A673 (cell line): ENCODE results near the gene PHKB. TPM values are rescaled to one million over a fixed set of nuclear protein-coding genes. Genes with fewer than 3 reads are reported as not detected.

Source experiments
- BruUV-seq: library from RNA; stranded (reverse); fragments of 400-500 nt; replicated peaks from 2 replicates; lab custom pipeline; 2021; lab: Mats Ljungman, UMichigan
- CTCF ChIA-PET: fragments of 300-600 bp; sonication (Branson Sonifier 250); formaldehyde crosslinking; loops from one replicate; lab custom pipeline; 2022; ENCODE audit warnings: antibody characterized with exemption; lab: Charles Lee
- POLR2A ChIA-PET: fragments of 300-600 bp; sonication (Branson Sonifier 250); formaldehyde crosslinking; loops from one replicate; lab custom pipeline; 2022; ENCODE audit warnings: antibody characterized with exemption; ENCODE audit not compliant: low non-redundant PET; lab: Charles Lee
- DNase-seq: peaks from one replicate; pipeline ENCODE4 v3.0.0-alpha.2; 2015; ENCODE audit warnings: low spot score
- H3K27ac ChIP-seq: fragments of 200-600 bp; sonication (generic); 2 replicates; pipeline ENCODE4 v1.5.1; 2016; ENCODE audit warnings: mixed run types, low read depth, mild to moderate bottlenecking, mixed read lengths, antibody characterized with exemption, low read length; ENCODE audit not compliant: poor library complexity, severe bottlenecking
- H3K27me3 ChIP-seq: fragments of 200-600 bp; sonication (generic); replicated peaks from 2 replicates; pipeline ENCODE4 v1.6.1; 2017; ENCODE audit warnings: mixed run types, low read depth, mild to moderate bottlenecking, mixed read lengths, antibody characterized with exemption, low read length; ENCODE audit not compliant: insufficient read depth, poor library complexity
- H3K36me3 ChIP-seq: fragments of 200-600 bp; sonication (generic); 2 replicates; pipeline ENCODE4 v1.6.1; 2016; ENCODE audit warnings: mixed run types, mild to moderate bottlenecking, mixed read lengths, antibody characterized with exemption, low read length; ENCODE audit not compliant: insufficient read depth, poor library complexity, severe bottlenecking
- H3K4me1 ChIP-seq: fragments of 200-600 bp; sonication (generic); 2 replicates; pipeline ENCODE4 v1.6.1; 2017; ENCODE audit warnings: mixed run types, mild to moderate bottlenecking, mixed read lengths, antibody characterized with exemption, low read length; ENCODE audit not compliant: insufficient read depth, poor library complexity, severe bottlenecking
- H3K4me3 ChIP-seq: fragments of 200-600 bp; sonication (generic); 2 replicates; pipeline ENCODE4 v1.5.1; 2016; ENCODE audit warnings: low read depth, mixed run types, mild to moderate bottlenecking, mixed read lengths, low read length; ENCODE audit not compliant: poor library complexity, severe bottlenecking
- H3K9me3 ChIP-seq: fragments of 200-600 bp; sonication (generic); 2 replicates; pipeline ENCODE4 v1.6.1; 2016; ENCODE audit warnings: mixed run types, low read depth, mild to moderate bottlenecking, mixed read lengths, antibody characterized with exemption, low read length; ENCODE audit not compliant: poor library complexity, severe bottlenecking
- EZH2 ChIP-seq: fragments of 200-600 bp; sonication (generic); IDR thresholded peaks from 2 replicates; pipeline ENCODE4 v1.6.1; 2017; ENCODE audit warnings: borderline replicate concordance, low read depth, mild to moderate bottlenecking, mixed read lengths, antibody characterized with exemption, low read length; ENCODE audit not compliant: poor library complexity, severe bottlenecking
- intact Hi-C: fragments of 100-400 bp; cut with micrococcal nuclease; formaldehyde crosslinking; loops from one replicate; pipeline ENCODE4 v1.10.0; 2022; ENCODE audit not compliant: unreplicated experiment
- total RNA-seq: library from RNA; stranded (reverse); gene quantifications from 2 replicates; pipeline ENCODE4 v1.2.3, GENCODE V29; 2021
- TF ChIP-seq, protein P1 (sequence below): fragments of 300-800, 200-600 bp; sonication (generic); conservative IDR thresholded peaks from 2 replicates; pipeline ENCODE4 v1.5.1; 2017; ENCODE audit warnings: low read depth, mild to moderate bottlenecking, antibody characterized with exemption, low read length, moderate library complexity, mixed read lengths

The PHKB gene
- total RNA-seq, 1 experiment from 2014 or later: 50.6 TPM

DNA sequence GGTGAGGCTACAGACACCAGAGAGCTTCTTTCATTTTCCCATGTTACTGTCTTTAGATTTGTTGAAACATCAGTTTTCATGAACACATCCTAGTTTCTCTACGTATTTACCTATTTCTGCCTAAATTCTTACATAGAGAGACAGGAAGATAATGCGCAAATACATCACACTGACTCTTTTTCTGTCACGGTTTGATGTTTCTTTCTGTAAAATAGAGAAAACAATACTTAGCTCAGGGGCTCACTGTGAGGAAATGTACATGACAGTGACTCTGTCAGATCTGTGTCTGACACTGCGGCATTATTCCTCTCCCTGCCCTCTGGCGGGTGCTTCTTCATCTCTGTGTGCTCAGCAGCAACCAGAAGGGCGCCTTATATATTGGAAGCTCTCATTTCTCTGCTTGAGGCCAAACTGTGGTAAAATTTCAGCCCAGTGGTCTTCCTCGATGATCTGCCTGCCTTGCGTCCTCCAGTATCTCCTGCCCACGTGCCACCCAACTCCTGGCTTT is 264.1 kb downstream of the PHKB start:
- Histone ChIP-seq H3K27ac (no peak overlapping the region), H3K9me3 (no peaks in the 10 kb centered on the region), H3K4me1 (no peaks in the 10 kb centered on the region), H3K36me3 (no peaks in the 10 kb centered on the region), H3K27me3 (no peaks in the 10 kb centered on the region), H3K4me3 (no peak overlapping the region)
- intact Hi-C loops: no loop called here
- BruUV-seq: no TSS peak
- CTCF ChIA-PET: no interaction called here
- POLR2A ChIA-PET: no interaction called here
- no peak for TF ChIP-seq EZH2
- TF ChIP-seq, protein P1, sequence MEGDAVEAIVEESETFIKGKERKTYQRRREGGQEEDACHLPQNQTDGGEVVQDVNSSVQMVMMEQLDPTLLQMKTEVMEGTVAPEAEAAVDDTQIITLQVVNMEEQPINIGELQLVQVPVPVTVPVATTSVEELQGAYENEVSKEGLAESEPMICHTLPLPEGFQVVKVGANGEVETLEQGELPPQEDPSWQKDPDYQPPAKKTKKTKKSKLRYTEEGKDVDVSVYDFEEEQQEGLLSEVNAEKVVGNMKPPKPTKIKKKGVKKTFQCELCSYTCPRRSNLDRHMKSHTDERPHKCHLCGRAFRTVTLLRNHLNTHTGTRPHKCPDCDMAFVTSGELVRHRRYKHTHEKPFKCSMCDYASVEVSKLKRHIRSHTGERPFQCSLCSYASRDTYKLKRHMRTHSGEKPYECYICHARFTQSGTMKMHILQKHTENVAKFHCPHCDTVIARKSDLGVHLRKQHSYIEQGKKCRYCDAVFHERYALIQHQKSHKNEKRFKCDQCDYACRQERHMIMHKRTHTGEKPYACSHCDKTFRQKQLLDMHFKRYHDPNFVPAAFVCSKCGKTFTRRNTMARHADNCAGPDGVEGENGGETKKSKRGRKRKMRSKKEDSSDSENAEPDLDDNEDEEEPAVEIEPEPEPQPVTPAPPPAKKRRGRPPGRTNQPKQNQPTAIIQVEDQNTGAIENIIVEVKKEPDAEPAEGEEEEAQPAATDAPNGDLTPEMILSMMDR: no peak
- no peak for DNase-seq

DNA sequence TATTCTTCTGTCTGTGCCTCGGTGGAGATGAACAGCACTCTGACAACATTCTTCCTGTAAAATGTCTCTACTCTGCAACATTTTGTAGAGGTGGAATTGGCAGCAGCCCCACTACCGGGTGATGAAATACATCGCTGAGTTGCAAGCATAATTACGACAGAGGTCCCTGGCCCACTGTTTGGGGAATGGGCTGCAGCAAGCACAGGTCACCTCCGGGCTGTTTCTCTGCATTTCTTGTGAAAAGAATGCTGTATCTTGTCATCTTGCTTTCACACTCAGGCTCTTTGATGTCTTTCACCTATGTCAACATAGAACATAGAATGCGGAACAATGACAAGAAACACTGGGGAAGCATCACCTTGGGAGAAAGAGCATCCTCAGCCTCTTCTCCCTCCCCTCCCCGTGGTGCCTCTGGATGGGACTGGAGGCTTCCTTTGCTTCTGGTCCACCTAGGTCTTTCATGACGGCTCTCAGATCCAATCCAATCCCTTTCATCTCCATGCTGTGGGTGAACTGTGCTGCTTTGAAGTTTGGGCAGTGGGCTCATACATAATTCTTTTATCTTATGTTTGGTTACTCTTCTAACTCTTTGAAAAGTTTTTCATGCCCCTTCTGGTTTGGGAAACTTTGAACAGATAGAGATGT is 265.0 kb downstream of the PHKB start:
- ChIA-PET CTCF (no interaction called here), POLR2A (no interaction called here)
- H3K4me3 ChIP-seq: no peak overlapping the region
- no peaks in the 10 kb centered on the region for H3K27me3 ChIP-seq
- BruUV-seq: no TSS peak
- TF ChIP-seq, protein P1: no peak
- no peak for TF ChIP-seq EZH2
- H3K36me3 ChIP-seq: no peaks in the 10 kb centered on the region
- H3K4me1 ChIP-seq: no peaks in the 10 kb centered on the region
- no peaks in the 10 kb centered on the region for H3K9me3 ChIP-seq
- intact Hi-C loops: no loop called here
- no peak overlapping the region for H3K27ac ChIP-seq
- DNase-seq: no peak

DNA sequence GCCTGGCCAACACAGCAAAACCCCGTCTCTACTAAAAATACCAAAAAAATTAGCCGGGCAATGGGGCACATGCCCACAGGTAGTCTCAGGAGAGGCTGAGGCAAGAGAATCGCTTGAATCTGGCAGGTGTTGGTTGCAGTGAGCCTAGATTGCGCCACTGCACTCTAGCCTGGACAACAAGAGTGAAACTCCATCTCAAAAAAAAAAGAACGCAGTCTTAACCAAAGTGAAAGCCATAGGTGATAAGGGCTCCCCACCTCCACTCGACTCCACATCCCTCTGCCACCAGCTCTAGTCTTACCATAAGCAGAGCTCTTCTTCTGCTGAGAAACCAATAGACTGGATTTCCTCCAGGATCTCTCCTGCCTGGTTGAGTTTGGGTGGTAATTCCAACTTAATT is 266.0 kb downstream of the PHKB start:
- Histone ChIP-seq H3K4me3 (no peak overlapping the region), H3K27me3 (peaks cover 4% of the 10 kb centered on the region), H3K27ac (no peak overlapping the region), H3K4me1 (no peaks in the 10 kb centered on the region), H3K36me3 (no peaks in the 10 kb centered on the region), H3K9me3 (no peaks in the 10 kb centered on the region)
- ChIA-PET POLR2A (no interaction called here), CTCF (no interaction called here)
- no peak for TF ChIP-seq EZH2
- TF ChIP-seq, protein P1: no peak
- no TSS peak for BruUV-seq
- DNase-seq: no peak
- intact Hi-C loops: no loop called here
